MM.1S (cell line): ENCODE results near the gene LIPE.

Source experiments
- CTCF ChIP-seq: fragments of 300-600 bp; sonication (generic); IDR thresholded peaks from 2 replicates; pipeline ENCODE4 v1.5.1; 2016; ENCODE audit warnings: antibody characterized with exemption, low read length, mixed read lengths
- EZH2 ChIP-seq: fragments of 300-600 bp; sonication (generic); optimal IDR thresholded peaks from 2 replicates; pipeline ENCODE3; 2017; ENCODE audit warnings: low read depth, mild to moderate bottlenecking, antibody characterized with exemption, low read length, mixed read lengths
- EZH2phosphoT487 ChIP-seq: fragments of 300-600 bp; sonication (generic); IDR thresholded peaks from 2 replicates; pipeline ENCODE4 v1.6.1; 2018; ENCODE audit warnings: antibody characterized with exemption, low read length

GRCh38 chr19:42403586-42403985 lies 23.6 kb downstream of the LIPE start:
- TF ChIP-seq CTCF (no peak), EZH2 (no peak), EZH2phosphoT487 (no peak)
